ENCODE data around the gene PRG2. TPM values are rescaled to one million over a fixed set of nuclear protein-coding genes. Genes with fewer than 3 reads are reported as not detected.
A peak's percentile ranks its signal among the peaks of the same experiment; 100 is the strongest.
"Not testable (repeated sequence)": the region's sequence is repeated elsewhere in the genome, so short reads cannot be mapped to it uniquely, and the experiment has no call there.

The PRG2 gene
- total RNA-seq, 1 experiment from 2014 or later: not detected

GRCh38 chr11:57349491-57350274 is 40.8 kb downstream of the PRG2 start:
- DNase-seq (ENCODE audit: low read depth in 1 of 2, low spot score in 2 of 2): peak; percentile 36 to 56
- H3K27me3 ChIP-seq (replicated peaks): no peaks in the 10 kb centered on the region; the same call in 1 of the 2 replicates
- H3K4me3 ChIP-seq: no peak overlapping the region

DNA sequence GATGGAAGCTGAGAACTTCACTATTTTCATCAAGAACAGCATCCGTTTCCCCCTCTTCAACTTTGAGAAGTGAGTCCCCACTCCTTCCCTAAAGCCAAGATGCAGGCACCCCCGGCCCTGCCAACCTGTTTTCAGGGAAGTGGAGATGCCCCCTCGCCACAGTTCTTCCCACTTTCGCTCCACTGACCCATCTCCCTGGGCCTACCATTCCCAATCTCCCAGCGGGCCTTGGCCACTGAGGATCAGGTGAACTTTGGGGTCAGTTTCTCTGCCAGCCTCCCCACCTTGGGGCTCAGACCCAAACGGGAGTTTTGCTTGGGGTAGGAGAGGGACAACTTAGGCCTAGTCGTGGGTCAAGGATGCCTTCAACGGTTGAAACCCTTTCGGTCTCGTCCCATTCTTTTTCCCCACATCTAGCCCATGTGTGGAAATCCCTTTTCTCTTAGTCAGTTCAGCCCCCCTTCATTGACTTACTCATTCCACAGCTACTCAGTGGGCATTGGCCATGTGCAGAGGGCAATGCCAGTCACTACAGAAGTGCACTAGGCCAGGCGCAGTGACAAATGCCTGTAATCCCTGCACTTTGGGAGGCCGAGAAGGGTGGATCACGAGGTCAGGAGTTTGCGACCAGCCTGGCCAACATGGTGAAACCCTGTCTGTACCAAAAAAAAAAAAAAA is 41.7 kb downstream of the PRG2 start:
- no peak overlapping the region for H3K27ac ChIP-seq
- H3K27me3 ChIP-seq (replicated peaks): no peaks in the 10 kb centered on the region; the same call in 1 of the 2 replicates
- H3K4me3 ChIP-seq: no peak overlapping the region
- H3K36me3 ChIP-seq: no peaks in the 10 kb centered on the region
- H3K4me1 ChIP-seq (replicated peaks): no peaks in the 10 kb centered on the region
- no peak for DNase-seq (ENCODE audit: low read depth in 1 of 2, low spot score in 2 of 2)
- no peaks in the 10 kb centered on the region for H3K9me3 ChIP-seq (replicated peaks)

More at GRCh38 chr11:57349491-57350274, 40.8 kb downstream of the PRG2 start:
- Histone ChIP-seq H3K36me3 (no peaks in the 10 kb centered on the region), H3K27ac (no peak overlapping the region), H3K9me3 (replicated peaks) (no peaks in the 10 kb centered on the region), H3K4me1 (replicated peaks) (no peaks in the 10 kb centered on the region)

DNA sequence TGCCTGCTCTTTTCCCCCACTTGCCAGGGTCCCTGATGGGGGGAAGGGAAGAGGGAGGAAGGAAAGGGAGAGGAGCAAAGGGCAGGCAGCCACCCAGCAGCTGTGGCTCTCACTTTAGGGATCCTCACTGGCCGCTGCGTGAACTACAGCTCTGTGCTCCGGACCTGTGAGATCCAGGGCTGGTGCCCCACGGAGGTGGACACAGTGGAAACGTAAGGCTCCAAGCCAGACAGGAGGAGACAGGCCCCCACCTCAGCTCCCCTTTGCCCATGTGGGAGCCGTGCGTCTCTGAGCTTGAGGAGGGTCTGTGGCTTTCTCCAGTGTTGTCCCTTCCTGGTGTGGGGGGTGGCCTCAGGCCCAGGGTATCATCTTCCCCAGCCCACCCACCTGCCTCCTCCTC is 42.4 kb downstream of the PRG2 start:
- Histone ChIP-seq H3K36me3 (no peaks in the 10 kb centered on the region), H3K4me1 (replicated peaks) (no peaks in the 10 kb centered on the region), H3K27me3 (replicated peaks) (no peaks in the 10 kb centered on the region; the same call in 1 of the 2 replicates), H3K27ac (no peak overlapping the region), H3K9me3 (replicated peaks) (no peaks in the 10 kb centered on the region), H3K4me3 (no peak overlapping the region)
- DNase-seq (ENCODE audit: low read depth in 1 of 2, low spot score in 2 of 2): no peak

DNA sequence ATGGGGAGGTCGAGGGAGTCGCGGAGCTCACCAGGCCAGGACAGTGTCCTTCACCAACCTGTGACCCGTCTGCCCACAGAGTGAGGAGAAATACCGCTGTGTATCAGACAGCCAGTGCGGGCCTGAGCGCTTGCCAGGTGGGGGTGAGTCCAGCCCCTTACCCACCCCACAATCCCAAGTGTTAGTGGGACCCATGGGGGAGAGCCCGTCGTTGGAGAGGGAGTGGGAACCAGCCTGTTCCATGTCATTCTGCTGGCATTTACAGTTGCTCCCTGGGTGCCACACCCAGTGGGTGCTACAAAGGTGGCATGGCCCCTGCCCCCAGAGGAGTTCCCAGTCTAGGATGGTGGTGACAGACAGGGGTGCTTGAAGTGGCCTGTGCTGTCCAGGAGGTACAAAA is 43.1 kb downstream of the PRG2 start:
- Histone ChIP-seq H3K27ac (no peak overlapping the region), H3K27me3 (replicated peaks) (no peaks in the 10 kb centered on the region; the same call in 1 of the 2 replicates), H3K4me3 (no peak overlapping the region), H3K9me3 (replicated peaks) (no peaks in the 10 kb centered on the region), H3K4me1 (replicated peaks) (no peaks in the 10 kb centered on the region), H3K36me3 (no peaks in the 10 kb centered on the region)
- no peak for DNase-seq (ENCODE audit: low read depth in 1 of 2, low spot score in 2 of 2)

GRCh38 chr11:57345555-57346211 is 44.8 kb downstream of the PRG2 start:
- H3K27me3 ChIP-seq (replicated peaks): no peaks in the 10 kb centered on the region
- H3K36me3 ChIP-seq: no peaks in the 10 kb centered on the region
- H3K4me3 ChIP-seq: no peak overlapping the region
- DNase-seq (ENCODE audit: low read depth in 1 of 2, low spot score in 2 of 2): peak; percentile 34 to 70
- H3K27ac ChIP-seq: no peak overlapping the region
- no peaks in the 10 kb centered on the region for H3K4me1 ChIP-seq (replicated peaks)
- H3K9me3 ChIP-seq (replicated peaks): no peaks in the 10 kb centered on the region

GRCh38 chr11:57344826-57345225 is 45.6 kb downstream of the PRG2 start:
- Histone ChIP-seq H3K27me3 (replicated peaks) (0 out of 2 replicates have a peak, but pooled peaks cover 3% of the 10 kb centered on the region), H3K27ac (no peak overlapping the region)

DNA sequence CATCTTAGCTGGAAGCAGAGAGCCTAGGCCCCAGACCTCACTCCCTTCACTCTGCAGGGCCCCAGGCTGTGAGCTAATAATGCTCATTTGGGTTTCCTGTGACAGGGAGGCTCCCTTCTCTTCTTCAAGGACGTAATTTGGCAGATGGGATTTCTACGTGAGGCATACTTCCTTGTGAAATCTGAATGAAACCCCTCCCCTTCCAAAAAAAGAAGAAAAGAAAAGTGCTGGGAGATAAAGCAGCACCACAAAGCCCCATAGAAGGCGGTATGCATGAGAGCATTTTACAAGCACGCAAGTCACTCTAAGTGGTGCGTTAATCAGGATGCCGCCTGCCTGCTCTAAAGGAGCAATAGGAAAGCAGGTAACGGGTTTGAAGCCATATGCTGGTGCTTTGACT is 46.6 kb downstream of the PRG2 start:
- no peaks in the 10 kb centered on the region for H3K4me1 ChIP-seq (replicated peaks)
- no peaks in the 10 kb centered on the region for H3K36me3 ChIP-seq
- DNase-seq (ENCODE audit: low read depth in 1 of 2, low spot score in 2 of 2): no peak
- H3K9me3 ChIP-seq (replicated peaks): no peaks in the 10 kb centered on the region
- no peak overlapping the region for H3K4me3 ChIP-seq
- no peak overlapping the region for H3K27ac ChIP-seq
- H3K27me3 ChIP-seq (replicated peaks): 0 out of 2 replicates have a peak, but pooled peaks cover 3% of the 10 kb centered on the region

More at GRCh38 chr11:57344826-57345225, 45.6 kb downstream of the PRG2 start:
- Histone ChIP-seq H3K36me3 (no peaks in the 10 kb centered on the region), H3K9me3 (replicated peaks) (no peaks in the 10 kb centered on the region), H3K4me1 (replicated peaks) (no peaks in the 10 kb centered on the region), H3K4me3 (no peak overlapping the region)
- no peak for DNase-seq (ENCODE audit: low read depth in 1 of 2, low spot score in 2 of 2)

DNA sequence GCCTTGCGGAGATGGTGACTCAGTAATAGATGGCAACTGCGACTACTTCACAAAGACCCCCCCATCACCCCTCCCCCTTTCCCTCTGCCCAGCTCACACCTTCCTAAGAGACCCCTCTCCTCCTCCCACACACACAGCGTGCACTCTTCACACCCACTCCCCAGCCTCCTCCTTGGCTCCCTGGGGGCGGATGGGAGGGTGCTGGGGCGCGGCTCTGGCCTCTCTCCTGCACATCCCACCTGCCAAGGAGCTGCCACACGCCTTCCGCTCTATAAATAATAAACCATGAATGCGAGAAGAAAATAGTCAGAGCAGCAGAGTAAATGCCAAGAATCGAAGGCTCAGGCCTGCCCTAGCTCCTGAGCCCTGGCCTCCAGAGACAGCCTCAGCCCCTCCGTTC is 47.7 kb downstream of the PRG2 start:
- Histone ChIP-seq H3K36me3 (no peaks in the 10 kb centered on the region), H3K27ac (no peak overlapping the region), H3K9me3 (replicated peaks) (no peaks in the 10 kb centered on the region), H3K27me3 (replicated peaks) (0 out of 2 replicates have a peak, but pooled peaks cover 3% of the 10 kb centered on the region), H3K4me1 (replicated peaks) (no peaks in the 10 kb centered on the region), H3K4me3 (no peak overlapping the region)
- DNase-seq (ENCODE audit: low read depth in 1 of 2, low spot score in 2 of 2): no peak

DNA sequence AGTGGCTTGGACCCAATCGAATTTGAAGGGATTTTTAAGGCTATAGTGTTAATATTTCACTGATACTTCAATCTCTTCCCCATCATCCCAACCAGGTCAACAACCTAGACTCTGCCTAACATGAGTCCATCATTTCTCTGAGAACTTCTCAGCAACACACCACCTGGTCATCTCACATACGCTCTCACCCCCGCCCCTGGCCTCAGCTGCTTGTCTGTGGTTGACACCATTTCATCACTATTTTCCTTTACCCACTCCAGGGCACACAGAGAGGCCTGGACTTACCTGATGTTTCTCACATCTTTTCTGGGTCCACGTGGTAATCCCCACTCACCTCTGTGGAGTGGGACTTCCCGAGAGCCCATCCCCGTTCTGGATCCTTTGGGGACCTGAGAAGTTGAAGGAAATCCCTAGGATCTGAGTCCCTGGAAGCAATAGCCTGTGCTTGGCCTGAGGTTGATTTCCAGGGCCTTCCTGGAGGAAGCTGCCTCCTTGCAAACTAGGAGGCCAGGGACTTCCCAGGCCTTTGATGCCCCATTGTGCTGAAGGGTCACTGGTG is 49.1 kb downstream of the PRG2 start:
- DNase-seq (ENCODE audit: low read depth in 1 of 2, low spot score in 2 of 2): no peak
- Histone ChIP-seq H3K4me3 (no peak overlapping the region), H3K27me3 (replicated peaks) (0 out of 2 replicates have a peak, but pooled peaks cover 3% of the 10 kb centered on the region), H3K4me1 (replicated peaks) (no peaks in the 10 kb centered on the region; the same call in 1 of the 2 replicates), H3K9me3 (replicated peaks) (no peaks in the 10 kb centered on the region), H3K27ac (no peak overlapping the region), H3K36me3 (no peaks in the 10 kb centered on the region)

- H3K4me3 ChIP-seq: no peak overlapping the region
- H3K27ac ChIP-seq: no peak overlapping the region
- no peaks in the 10 kb centered on the region for H3K9me3 ChIP-seq (replicated peaks)
- 0 out of 2 replicates have a peak, but pooled peaks cover 3% of the 10 kb centered on the region for H3K27me3 ChIP-seq (replicated peaks)
- H3K4me1 ChIP-seq (replicated peaks): peaks cover 5% of the 10 kb centered on the region
- DNase-seq (ENCODE audit: low read depth in 1 of 2, low spot score in 2 of 2): no peak
- H3K36me3 ChIP-seq: peaks cover 3% of the 10 kb centered on the region; the same call in 1 of the 2 replicates
Measured at GRCh38 chr11:57340039-57340615, 50.3 kb downstream of the PRG2 start.

- peaks cover 11% of the 10 kb centered on the region for H3K36me3 ChIP-seq
- H3K4me3 ChIP-seq: no peak overlapping the region
- 0 out of 2 replicates have a peak, but pooled peaks cover 3% of the 10 kb centered on the region for H3K27me3 ChIP-seq (replicated peaks)
- no peaks in the 10 kb centered on the region for H3K9me3 ChIP-seq (replicated peaks)
- no peak for DNase-seq (ENCODE audit: low read depth in 1 of 2, low spot score in 2 of 2)
- H3K4me1 ChIP-seq (replicated peaks): peaks cover 13% of the 10 kb centered on the region
- H3K27ac ChIP-seq: no peak overlapping the region
Measured at GRCh38 chr11:57339328-57339727, 51.1 kb downstream of the PRG2 start.

GRCh38 chr11:57338142-57338541 is 52.3 kb downstream of the PRG2 start, which contains the start of gene P2RX3:
Gene P2RX3 (plus strand): TSS chr11:57338352. CDS start chr11:57338551, 199 bp downstream.
- H3K36me3 ChIP-seq: peaks cover 23% of the 10 kb centered on the region
- no peaks in the 10 kb centered on the region for H3K9me3 ChIP-seq (replicated peaks)
- DNase-seq (ENCODE audit: low read depth in 1 of 2, low spot score in 2 of 2): no peak
- H3K27me3 ChIP-seq (replicated peaks): 0 out of 2 replicates have a peak, but pooled peaks cover 3% of the 10 kb centered on the region
- peaks cover 14% of the 10 kb centered on the region for H3K4me1 ChIP-seq (replicated peaks)
- no peak within 1 kb of the TSS for H3K27ac ChIP-seq
- H3K4me3 ChIP-seq: no peak within 1 kb of the TSS

DNA sequence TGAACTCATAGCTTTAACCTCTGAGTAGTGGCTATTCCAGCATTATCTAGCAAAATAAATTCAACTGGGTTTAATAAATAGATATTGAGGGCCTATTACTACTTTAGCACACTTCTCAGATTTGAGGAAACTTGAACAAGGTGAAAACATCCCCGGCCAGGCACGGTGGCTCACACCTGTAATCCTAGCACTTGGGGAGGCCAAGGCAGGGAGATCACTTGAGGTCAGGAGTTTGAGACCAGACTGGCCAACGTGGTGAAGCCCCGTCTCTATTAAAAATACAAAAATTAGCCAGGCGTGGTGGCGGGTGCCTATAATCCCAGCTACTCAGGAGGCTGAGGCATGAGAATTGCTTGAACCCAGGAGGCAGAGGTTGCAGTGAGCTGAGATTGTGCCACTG is 53.6 kb downstream of the PRG2 start:
- Histone ChIP-seq H3K4me1 (replicated peaks) (peaks cover 14% of the 10 kb centered on the region), H3K36me3 (peaks cover 36% of the 10 kb centered on the region)
- not testable (repeated sequence) for H3K4me3 ChIP-seq; DNase-seq (ENCODE audit: low read depth in 1 of 2, low spot score in 2 of 2); H3K9me3 ChIP-seq (replicated peaks); H3K27ac ChIP-seq; H3K27me3 ChIP-seq (replicated peaks)

All from SJSA1 (cell line).